RPMI8226 (cell line): Measurements from ENCODE around the gene PBX3.

ENCODE experiments used
- DNase-seq: peaks from one replicate; pipeline ENCODE4 v3.0.0-alpha.2; 2015

The PBX3 gene

GRCh38 chr9:125826850-125827249 lies 79.7 kb downstream of the PBX3 start:
- no peak for DNase-seq

DNA sequence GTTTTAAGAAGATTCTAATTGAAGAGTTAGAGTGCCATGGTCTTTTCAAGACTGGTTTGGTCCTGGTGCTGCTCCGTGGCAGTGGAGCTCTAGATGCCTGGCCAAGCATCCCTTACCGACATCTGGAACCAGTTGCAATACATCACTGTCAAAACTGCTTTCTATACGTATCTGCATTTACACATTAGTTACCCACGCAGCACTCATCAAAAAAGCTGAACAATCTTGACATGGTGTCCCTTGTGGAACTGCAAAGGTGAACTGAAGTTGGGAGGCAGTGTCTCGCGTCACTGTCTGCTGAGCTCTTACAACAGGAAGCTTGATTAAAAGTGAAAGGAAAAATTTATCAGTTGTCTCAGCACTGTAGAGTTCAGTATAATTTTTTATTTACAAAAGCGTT lies 82.6 kb downstream of the PBX3 start:
- no peak for DNase-seq

DNA sequence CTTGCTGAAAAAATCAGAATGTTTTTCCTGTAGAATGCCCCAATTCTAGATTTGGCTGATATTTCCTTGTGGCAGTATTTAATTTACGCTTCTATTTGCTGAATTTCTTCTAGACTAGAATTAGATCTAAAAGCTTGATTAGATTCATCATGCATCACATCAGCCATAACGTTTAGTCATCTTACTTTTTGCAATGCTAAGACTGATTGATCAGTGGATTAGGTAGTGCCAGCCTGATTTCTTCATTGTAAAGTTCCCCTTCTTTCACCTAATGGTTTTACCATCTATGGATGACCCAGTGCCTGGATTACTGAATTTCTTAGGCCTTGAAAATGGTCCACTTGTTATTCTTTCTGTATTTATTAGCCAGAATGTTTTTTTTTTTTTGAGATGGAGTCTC lies 83.9 kb downstream of the PBX3 start:
- no peak for DNase-seq

DNA sequence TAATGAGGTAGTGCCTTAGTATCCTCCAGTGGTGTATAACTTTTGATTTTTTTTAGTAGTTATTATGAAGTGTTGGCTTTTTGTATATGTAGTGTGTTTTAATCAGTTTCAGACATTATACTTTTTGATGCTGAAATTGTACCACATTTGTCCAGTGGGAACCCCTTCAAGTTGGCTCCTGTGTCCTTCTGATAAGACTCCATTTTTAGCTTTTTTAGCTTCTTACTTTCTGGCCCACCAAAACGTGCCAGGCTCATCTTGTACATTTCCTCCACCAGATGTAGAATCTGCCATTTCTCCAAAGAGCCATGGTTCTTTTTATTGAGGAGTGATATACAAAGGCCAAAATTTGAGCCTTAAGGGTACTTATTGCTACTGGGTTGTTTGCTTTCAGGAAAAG lies 84.4 kb downstream of the PBX3 start:
- DNase-seq = no peak

GRCh38 chr9:125835655-125836054 lies 88.5 kb downstream of the PBX3 start:
- no peak for DNase-seq

- no peak for DNase-seq
These were observed 92.1 kb downstream of the PBX3 start for GRCh38 chr9:125839317-125839716.

- no peak for DNase-seq
These were observed 94.3 kb downstream of the PBX3 start for GRCh38 chr9:125841444-125841843.

GRCh38 chr9:125842242-125842641 lies 95.1 kb downstream of the PBX3 start:
- no peak for DNase-seq

DNA sequence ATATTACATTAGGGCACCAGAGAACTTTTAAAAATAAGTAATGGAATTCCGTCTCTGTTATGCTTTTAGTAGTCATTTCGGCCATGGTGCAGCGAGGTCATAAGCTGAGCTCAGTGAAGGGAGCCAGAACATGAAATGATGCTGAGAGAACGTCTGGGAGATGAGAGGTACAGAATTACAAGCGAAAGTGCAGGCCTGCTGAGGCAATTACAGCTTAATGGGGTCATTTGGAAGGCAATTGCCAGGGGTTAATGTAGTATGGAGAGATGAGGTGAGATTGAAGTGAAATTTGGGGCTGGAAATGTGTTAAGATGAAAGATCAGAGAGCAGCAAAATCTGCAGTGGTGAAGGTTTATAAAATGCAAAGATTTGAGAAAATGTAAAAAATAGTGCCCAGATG lies 96.5 kb downstream of the PBX3 start:
- DNase-seq = no peak

GRCh38 chr9:125844611-125845010 lies 97.4 kb downstream of the PBX3 start:
- no peak for DNase-seq

DNA sequence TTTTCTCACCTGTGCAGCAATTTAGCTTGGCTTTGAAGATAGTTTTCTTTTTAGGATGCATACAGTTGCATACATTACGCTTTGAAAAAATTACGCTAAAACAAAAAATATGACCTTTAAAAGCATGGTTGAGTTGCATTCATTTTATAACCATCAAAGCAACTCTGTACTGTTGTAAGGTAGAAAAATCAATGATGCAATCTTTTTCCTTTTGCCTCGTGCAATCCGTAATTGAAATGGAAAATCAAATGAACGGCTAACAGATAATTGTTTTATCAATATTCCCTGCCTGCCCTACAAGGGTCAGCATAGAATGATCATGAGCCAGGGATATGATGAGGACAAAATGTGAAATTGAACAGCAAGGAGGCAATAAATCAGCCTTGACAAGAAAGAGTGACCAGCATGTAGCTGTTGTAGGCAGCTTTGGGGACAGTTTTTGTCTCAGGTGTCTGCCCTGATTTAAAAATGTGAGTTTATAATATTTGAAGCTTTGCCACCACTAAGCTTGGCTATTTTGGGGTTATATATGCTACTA lies 98.2 kb downstream of the PBX3 start:
- DNase-seq = no peak

- DNase-seq = no peak
These were observed 100.6 kb downstream of the PBX3 start for GRCh38 chr9:125847735-125848134.

DNA sequence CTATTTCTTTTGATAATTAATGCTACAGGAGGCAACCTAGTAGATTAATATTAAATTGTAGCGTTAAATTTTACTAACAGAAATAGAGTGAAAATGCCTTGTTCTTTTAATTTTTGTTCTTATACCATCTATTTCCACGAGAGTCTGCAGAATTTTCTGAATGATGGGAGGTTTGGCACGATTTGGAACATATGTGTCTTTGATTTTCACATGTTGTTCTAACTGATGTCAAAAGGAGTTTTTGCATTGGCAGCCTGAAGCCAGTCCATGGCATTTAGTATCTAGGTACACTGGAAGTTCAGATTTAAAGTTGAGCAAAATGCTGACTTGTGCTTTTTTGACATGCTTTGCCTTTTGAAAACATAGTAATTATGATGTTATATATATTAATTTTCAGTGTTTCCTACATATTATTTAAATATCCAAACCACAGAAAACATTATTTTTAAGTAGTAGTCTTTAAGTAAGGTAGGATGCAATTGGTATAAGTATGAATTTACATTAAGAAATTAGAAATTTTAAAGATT lies 103.0 kb downstream of the PBX3 start:
- no peak for DNase-seq

- no peak for DNase-seq
These were observed 103.6 kb downstream of the PBX3 start for GRCh38 chr9:125850763-125851162.

DNA sequence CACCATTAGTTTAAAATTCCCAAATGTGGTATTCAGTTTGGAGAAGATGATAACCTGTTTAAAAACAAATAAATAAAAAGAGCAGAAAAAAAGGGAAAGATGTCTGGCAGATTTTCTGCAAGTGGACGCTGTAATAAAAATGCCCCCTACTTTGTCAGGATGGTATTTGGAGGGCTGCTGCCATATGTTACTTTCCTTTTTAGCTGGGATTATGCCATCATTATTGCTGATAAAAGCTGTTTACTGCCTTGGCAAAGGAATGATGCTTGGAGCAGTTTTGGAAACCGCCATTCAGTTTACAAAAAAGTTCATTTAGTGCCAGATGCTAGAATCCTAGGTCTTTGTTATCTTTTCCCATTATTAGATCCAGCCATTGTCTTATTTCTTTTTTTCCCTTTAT lies 104.8 kb downstream of the PBX3 start:
- DNase-seq = no peak

GRCh38 chr9:125852386-125852785 lies 105.2 kb downstream of the PBX3 start:
- DNase-seq = no peak

DNA sequence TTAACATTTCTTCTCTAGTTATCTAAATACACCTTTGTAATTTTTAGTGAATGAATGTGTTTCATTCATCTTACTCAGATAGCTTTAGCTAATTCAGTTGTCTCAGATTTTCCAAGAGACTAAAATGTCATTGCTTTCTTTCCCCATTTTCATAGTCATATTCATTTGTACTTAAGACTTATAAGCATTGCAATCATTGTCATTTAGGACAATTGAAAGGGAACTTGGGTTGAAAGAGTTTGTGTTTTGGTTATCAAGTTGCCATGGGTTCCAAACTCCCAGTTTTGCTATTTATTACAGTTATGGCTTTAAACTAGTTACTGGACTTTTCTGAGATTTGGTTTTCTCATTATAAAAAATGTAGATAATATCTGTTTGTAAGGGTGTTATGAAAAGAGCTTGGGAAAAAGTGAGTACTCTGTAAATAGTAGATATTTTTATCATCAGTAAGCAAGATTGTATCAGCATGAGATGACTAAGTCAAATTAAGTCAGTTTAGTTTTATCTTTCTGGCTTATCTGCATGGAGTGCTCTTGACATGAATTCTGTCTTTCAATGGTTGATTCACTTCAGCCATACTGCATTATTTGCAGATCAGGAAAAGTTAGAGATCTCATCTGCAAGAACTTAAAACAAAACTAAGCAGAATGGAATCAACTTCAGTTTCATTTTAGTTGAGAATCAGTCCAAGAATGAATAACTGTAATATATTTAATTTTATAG lies 107.5 kb downstream of the PBX3 start:
- no peak for DNase-seq

DNA sequence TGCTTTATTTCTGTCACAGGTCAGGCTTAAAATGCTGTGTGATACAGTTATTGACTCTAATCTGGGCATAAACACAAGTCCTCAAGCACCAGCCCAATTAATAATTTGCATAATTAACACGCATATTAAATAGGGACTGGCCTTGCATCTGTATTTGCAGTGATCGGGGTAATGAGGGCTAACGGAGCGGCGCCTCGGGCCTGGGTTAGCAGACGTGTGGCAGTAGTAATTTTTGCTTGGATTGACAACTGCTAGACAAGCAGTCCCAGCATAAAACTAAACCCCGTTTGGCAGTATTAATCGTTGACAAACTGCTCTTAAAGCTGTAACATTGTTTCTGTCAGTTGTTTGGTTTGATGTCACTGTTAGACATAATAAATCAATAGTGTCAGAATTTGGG lies 109.2 kb downstream of the PBX3 start:
- DNase-seq = no peak

- DNase-seq = no peak
These were observed 114.4 kb downstream of the PBX3 start for GRCh38 chr9:125861405-125862058.

DNA sequence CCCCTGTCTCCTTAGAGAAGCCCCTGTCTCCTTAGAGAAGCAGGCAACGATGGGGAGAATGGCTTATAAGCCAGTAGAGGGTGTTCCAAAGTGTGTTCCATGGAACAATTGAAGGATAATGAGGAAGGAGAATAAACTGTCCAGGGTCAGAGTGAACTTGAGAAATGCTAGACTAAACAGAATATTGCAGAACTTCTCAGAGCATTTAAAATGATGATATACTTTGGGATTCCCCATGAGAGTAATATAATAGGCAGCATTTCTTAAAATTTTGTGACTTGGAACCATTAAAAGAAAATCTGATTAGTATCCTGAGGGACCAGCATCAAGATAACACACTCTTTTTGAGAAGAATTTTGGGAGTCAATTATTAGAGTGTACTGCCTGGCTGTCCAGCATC lies 116.8 kb downstream of the PBX3 start:
- no peak for DNase-seq

DNA sequence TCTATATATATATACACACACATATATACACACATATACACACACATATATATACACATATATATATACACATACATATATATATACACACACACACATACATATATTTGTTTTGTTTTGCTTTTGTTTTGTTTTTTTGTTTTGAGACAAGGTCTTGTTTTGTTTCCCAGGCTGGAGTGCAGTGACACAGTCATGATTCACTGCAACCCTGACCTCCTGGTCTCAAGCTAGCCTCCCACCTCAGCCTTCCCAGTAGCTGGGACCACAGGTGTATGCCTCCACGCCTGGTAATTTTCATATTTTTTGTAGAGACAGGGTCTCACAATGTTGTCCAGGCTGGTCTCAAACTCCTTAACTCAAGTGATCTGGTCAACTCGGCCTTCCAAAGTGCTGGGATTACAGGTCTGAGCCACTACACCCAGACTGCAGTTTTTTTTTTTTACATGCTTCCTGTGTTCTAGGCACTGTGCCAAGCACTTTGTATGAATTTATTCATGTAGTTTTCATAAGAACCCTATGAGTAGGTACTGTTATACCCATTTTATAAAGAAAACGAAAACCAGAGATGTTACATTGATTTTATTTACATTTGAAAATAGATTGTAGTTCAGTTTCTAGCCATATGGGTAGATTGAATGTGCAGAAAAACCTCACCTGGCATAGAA lies 120.7 kb downstream of the PBX3 start:
- DNase-seq = no peak

DNA sequence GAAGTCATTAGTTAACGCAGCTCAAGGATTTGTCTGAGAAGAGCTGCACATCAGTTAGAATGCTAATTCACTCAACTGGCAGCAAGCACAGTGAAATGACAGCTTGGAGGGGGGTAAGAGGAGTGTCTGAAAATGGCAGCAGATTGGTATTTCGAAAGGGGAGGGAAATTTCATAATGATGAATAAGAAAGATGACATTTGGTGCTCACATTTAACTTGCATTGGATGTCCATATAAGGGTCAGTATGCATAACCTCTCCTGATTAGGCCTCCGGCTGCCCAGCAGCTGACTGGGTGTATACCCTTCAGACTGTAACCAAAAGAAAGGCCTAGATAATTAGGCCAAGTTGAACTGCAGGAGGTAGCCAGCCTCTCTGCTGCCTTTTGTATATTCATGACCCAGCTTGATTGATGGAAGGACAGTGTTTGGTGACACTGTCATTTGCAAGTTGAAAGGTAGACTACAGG lies 131.0 kb downstream of the PBX3 start:
- DNase-seq = no peak

DNA sequence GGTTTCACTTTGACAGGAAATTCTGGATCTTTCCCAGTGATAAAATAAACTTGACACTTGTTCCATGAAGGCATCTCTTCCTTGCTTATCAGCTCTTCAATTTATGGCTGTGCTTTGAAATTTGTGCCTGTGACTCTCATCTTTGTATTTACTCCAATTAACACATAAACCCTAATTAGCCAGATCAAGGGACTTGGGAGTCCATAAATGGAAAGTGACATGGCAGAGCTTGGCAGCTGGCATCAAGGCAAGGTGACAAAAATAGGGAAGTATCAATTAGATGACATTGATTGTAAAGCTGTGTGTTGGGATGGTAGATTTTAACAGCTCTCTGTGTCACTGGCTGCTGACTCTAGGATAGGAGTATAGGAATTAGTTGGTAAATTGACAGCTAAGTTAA lies 133.9 kb downstream of the PBX3 start:
- DNase-seq = no peak
